NCI-H748 treated with DMSO at 0.1 percent for 48 hours (cell line): ENCODE data around the gene CDC42.

ENCODE experiments used
- DNase-seq: peaks from one replicate; lab custom pipeline; 2025; lab: John Stamatoyannopoulos, UW

CDC42 gene

DNA sequence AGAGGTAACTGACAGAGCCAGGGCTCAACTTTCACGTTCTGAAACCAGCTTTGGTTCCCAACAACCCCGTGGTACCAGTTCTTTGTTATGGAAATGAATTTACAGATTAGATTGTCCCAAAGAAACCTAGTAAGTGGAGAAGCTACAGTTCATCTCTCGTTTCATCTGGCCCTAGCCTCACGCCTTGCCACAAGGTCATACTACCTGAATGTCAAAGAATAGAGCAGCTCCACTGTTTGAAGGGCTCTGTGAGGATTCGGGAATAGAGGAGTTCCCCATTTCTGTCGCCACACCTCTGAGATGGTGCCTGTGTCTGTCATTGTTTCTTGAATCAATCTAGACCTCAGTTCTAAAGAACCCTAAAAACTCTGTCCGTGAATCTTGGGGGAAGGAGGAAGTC, 15.0 kb upstream of the CDC42 start:
- no peak for DNase-seq

DNA sequence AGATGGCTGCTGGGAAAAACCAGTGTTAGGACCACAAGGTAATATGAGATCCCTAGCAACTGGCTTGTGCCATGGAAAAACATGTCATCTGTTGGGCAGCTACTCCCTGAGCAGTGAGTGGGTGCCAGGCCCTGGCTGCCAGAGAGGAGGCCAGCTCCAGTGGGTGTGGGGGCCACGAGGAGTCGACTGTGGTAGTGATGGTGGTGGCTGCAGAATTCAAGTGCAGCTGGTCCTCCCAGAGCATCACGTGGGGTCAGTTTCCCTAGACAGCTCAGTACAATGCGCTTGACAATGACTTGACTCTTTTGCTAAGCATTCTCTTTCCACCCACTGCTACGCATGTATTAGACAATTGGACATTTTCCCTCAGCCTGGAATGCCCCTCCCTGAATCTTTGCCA, 14.5 kb upstream of the CDC42 start:
- DNase-seq = no peak

DNA sequence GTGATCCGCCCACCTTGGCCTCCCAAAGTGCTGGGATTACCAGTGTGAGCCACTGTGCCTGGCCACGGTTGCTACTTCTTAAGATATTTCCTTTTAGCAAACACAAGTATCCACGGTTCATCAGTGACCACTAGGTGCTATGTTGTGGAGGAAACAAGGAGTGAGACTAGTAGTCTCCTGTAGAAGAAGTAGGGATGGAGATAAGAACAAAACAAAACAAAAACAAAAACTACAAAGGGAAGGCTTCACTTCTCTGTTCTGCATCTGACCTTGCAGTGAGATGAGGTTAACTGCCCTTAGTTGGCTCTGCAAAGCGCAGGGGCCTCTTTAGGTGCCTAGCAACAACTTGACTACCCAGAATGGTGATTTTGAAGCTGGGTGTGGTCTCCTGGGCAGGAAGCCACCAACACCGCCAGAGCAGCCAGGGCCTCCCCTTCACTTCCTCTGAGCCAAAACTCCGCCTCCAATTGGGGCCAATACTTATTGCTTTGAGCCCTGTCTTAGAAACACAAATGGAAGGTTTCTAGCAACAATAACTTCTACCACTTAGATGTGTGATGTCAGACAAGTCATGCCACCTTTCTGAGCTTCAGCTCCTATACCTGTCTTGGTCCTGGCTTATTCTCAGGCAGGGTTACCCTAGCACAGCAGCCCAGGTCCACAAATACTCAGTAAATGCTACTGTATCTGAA, 12.8 kb upstream of the CDC42 start:
- peak; percentile 64 for DNase-seq

DNA sequence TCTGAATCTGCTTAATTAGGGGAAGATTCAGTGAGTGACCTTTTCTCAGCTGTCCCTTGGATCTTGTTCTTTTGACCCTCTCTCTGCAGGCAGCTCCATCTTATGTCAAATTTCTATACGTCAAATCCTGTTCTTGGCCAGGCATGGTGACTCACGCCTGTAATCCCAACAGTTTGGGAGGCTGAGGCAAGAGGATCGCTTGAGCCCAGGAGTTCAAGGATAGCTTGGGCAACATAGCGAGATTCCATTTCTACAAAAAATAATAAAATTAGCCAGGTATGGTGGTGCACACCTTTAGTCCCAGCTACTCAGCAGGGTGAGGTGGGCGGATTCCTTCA, 12.3 kb upstream of the CDC42 start:
- no peak for DNase-seq

DNA sequence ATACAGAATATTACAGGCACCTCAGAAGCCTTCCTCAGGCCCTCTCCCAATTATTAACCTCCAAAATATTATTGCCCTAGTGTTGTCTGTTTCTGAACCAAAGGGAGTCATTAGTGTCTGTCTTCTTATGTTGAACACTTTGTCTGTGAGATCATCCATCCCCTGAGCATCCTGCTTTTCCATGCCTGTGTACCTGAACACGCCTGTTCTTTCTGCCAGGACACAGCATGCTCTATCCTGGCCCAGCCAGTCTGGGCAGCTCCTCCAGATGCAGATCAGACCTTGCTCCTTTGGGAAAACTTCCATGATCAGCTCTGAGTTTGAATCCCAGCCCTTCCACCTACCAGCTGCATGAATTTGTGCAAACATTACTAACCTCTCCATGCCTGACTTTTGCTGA, 11.0 kb upstream of the CDC42 start:
- DNase-seq = no peak

DNA sequence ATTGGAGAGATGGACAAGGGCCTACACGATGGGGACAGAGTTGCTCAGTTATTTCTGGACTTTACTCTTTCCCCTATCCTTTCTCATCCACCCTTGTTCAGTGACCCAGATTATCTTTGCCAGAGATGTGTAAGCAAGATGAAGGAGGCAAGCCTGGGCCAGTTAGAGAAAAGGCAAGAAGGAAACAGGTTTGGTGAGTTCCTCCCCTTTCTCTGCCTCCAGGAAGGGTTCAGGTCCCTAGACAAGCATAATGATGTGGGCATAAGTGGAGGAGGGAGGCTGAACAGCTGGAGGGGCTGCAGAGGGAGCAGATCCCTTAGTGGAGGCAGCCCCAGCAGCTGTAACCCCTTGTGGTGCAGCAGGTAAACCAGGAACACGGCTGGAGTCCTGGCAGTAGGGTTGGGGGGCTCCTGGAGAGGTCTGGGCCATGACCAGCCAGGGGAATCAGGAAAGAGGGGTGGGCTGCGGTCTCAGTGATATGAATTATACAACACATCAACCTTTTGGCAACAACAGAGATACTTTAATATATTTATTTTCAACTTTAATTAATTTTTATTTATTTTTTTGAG, 9.2 kb upstream of the CDC42 start:
- DNase-seq = no peak

DNA sequence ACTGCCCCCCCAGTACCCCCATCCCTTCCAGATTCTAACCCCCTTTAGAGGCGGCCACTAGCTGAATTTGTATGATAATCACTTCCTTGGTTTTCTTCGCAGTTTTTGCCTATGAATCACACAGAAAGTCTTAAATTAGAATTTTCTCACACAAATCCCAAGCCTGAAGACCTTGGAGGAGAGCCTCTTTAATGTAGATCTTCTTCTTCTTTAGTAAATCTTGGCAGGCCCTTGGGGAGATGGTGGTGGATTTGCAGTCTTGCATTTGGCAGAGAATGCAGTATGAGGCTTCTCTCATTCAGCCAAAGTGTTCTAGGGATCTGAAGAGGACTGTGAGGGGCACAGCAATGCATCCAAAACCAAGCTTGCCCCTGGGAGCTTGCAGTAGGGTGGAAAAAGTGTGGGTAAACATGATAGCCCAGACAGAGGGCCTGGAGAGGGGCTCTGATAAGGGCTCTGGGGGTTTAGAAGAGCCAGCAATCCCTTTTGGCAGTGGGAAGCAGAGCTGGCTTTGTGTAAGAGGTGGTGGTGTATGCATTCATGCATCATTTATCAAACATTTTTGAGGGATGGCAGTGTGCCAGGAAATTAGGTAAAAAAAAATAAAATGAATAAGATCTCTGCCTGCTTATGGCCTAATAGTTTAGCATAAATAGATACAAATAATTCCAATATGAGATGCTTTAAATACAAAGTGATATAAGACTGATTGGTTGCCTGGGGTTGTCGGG, 7.7 kb upstream of the CDC42 start:
- no peak for DNase-seq

DNA sequence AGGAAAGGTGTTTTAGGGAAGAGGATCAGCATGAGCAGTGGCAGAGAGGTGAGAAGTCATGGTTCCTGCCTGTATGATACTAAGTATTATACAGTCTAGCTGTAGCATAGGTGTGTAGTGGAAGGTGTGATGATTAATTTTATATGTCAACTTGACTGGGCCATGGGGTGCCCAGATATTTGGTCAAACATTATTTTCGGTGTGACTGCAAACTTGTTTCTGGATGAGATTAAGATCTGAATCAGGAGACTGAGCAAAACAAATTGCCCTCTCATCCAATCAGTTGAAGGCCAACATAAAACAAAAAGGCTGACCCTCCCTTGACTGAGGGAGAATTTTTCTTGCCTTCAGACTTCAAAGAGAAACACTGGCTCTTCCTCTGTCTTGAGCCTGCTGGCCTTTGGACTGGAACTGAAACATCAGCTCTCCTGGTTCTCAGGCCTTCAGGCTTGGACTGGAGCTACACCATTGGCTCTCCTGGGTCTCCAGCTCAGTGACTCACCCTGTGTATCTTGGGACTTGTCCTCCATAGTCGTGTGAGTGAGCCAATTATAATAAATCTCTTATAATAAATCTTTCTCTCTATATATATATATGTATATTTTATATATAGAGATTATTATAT, 6.8 kb upstream of the CDC42 start:
- DNase-seq = no peak

DNA sequence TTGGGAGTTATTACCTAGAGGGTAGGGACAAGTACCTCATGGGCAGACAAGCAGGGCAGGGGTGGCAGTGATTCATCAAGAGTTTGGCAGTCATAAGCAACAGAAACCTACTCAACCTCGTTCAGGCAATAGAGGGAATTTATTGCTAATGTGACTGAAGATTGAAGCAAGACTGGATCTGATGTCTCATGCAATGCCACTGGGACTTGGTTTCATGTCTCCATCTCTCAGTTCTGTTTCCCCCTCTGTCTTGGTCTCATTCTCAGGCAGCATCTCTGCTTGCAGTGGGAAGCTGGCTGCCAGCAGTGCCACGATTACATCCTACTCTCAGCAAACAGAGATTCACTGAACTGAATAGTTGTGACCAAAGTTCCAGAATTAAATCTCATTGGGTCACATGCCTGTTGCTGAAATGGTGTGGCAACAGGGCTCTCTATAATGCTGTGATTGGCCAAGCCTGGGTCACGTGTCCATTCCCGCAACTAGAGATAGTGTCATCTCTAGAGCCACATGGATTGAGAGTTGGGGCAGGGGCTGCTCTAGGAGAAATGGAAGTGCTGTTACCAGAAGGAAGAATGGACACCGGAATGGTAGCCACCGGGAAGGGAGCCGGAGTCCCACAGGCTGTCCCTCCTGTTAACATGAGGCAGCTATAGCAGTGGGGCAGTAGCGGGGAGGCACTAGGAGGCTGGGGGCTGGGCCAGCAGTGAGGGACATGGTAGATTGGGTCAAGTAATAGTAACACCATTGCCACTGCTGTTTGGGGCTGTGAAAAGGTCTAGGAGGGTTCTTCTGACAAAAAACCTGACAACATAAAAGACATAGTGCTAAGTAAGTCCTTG, 3.9 kb upstream of the CDC42 start:
- DNase-seq = no peak

DNA sequence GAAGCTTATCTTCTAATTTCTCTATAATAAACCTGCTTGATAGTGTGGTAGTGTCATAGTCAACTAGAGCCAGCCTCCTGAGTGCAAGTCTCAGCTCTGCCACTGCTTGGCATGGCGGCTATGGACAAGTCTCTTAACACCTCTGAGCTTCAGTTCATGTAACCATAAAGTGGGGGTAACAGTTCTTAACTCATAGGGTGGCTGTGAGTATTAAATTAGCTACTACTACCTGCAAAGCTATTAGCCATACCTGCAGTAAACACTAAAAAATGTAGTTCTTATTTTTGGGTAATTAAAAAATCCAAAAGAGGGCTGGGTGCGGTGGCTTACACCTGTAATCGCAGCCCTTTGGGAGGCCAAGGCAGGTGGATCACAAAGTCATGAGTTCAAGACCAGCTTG, 2.2 kb upstream of the CDC42 start:
- no peak for DNase-seq

DNA sequence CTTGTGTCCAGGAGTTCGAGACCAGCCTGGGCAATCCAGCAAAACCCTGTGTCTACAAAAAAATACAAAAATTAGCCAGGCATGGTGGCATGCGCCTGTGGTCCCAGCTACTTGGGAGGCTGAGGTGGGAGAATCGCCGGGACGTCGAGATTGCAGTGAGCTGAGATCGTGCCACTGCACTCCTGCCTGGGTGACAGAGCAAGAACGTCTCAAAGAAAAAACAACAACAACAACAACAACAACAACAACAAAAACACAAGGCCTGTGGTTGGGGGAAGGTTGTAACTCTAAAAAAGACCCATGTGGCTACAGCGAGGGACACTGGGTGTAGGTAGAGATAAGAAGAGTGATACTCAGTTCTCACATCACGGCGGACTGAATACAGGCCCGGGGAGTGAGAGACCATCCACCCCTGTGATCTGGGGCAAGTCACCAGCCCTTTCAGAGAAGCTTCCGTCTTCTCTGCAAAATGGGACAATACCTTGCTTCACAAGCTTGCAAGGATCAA, 848 bp upstream of the CDC42 start:
- DNase-seq = no peak

DNA sequence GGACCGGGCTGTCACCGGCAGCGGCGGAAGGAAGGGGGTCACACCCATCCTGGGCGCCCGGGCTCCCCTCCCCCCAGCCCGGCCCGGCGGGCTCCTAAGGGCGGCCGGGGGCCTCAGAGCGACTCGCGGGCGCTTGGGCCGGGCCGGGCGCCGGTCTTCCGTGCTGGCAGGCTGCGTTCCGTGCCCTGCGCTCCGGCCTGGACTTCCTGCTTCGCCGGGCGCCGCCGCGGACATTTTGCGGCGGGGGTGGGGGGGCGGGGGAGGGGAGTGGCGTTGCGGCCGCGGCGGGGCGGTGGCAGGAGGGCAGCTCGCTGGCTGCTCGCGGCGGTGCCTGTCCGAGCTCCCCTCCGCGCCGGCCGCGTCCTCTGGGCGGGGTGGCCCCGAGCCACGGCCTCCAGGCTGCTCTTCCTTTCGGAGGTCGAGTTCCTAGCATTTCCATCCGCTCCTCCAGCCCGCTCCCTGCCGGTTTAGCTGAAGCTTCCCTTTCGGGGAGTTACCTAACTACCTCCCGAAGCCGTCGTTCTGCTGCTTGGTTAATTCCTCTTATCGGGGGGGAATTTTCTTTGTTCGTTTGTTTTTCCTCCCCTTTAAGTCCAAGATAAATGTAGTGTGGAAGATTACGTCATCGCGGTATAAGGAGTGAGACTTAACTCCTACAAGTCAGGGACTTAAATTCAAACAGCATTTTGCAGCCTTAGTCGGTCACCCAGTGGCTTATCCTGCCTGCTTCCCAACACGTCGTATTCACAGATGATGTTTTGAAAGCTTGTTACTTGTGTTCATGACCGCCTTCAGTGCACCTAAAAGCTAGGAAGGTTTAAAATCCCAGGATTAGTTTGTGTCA, 730 bp downstream of the CDC42 start:
- DNase-seq = peak; percentile 8

DNA sequence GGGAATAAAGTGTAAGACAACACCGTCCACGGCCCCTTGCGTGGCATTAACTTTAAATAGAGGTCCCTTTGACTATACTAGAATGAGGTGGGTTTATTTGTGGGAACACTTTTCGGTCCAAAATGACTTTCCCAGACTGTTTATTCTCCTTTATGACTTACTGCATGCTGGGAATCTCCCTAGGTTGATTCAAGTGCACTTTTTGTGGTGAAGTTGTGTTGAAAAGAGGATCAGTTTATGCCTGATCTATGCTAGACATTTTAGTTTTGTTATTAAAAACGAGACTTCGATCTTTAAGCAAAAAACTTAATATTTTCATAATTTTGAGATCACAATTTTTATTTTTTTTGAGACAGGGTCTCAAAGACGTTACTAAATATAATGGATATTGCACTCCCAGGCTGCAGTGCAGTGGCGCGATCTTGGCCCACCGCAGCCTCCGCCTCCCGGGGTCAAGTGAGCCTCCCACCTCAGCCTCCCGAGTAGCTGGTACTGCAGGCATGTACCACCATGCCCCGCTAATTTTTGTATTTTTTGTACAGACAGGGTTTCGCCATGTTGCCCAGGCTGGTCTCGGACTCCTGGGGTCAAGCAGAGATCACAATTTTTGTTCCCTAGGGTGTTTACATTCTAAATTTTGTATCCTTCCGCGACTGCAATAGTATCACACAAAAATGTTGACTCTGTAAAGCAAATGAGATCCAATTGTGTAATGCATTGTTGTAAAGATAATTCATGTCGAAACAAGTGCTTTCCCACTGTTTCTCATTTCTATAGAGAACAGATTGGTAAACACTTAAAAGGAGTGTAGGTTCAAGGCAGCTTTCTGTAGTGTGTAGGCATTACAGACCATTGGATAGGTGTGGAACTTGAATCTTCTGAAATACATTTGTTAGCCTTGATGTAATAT, 1.6 kb downstream of the CDC42 start:
- peak; percentile 1 for DNase-seq

DNA sequence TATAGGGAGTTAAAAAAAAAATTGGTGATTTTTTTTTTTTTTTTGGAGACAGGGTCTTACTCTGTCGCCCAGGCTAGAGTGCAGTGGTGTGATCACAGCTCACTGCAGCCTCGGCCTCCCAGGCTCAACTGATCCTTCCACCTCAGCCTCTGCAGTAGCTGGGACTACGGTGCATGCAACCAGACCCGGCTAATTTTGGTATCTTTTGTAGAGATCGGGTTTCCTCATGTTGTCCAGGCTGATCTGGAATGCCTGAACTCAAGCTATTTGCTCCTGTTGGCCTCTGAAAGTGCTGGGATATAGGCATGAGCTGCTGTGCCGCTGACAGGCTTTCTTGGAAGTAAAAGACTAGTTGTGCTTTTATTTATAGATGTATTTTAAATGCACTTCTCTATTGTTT, 3.0 kb downstream of the CDC42 start:
- DNase-seq = no peak

DNA sequence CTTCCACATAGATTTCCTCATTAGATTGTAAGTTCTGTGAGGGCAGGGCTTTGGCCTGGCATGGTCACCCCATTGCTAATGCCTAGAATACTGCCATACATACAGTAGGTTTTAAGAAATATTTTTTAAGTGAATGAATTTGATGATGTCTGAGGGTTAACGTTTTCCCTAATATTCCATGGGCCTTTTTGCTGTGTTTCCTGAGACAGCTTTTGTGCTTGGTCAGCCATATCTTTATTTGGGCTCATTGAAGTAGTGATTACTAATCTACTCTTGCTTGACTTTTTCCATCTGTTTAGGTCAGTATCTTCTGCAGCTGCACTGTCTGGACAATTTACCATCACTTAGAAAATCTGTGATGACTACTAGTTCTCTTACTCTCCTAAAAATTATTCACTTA, 3.5 kb downstream of the CDC42 start:
- no peak for DNase-seq

DNA sequence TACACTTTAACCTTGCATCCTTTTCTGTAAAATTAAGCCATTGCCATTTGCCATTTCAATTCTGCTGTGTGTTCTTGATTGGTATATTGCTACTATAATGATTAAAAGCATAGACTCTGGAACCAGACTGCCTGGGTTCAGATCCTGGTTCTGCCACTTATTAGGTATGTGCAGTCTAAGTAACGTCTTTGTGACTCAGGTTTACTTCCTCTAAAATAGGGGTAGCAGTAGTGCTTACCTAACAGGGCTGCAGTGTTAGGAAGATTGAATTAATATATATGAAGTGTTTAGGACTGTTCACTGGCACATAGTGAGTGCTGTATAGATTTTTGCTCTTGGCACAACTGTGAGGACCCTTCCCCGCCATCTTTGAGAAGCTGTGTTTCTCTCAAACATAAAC, 4.4 kb downstream of the CDC42 start:
- no peak for DNase-seq

DNA sequence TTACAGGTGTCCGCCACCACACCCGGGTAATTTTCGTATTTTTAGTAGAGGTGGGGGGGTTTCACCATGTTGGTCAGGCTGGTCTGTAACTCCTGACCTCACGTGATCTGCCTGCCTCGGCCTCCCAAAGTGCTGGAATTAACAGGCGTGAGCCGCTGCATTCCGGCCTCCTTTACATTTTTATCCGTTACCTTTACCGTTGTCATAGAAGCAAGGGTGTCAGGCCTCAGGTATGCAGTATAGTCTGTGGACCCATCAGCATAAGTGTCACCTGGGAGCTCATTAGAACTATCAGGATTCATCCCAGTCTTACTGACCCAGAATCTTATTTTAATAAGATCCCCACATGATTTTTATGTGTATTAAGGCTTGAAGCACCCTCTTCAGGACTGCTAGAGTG, 5.4 kb downstream of the CDC42 start:
- no peak for DNase-seq

DNA sequence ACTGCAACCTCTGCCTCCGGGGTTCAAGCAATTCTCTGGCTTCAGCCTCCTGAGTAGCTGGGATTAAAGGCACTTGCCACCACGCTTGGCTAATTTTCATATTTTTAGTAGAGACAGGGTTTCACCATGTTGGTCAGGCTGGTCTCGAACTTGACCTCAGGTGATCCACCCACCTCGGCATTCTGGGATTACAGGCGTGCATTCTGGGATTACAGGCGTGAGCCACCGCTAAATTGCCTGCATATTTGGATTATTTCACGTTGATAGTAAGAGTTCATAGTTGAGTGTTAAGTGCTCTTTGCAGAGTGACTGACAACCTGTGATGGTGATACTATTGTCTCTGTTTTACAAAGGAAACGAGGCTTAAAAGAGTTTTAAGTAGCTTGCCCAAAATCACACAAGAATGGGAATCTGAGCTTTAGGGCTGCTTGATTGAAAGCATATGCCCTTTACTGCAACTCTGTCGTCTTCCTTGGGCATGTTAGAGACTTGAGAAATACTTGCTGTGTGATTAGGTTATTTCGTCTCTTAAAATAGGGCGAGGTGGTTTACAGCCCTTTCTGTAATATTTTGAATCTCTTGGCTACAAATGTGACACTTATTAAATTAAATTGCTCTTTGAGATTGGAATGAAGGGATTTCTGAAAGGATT, 12.4 kb downstream of the CDC42 start:
- no peak for DNase-seq

DNA sequence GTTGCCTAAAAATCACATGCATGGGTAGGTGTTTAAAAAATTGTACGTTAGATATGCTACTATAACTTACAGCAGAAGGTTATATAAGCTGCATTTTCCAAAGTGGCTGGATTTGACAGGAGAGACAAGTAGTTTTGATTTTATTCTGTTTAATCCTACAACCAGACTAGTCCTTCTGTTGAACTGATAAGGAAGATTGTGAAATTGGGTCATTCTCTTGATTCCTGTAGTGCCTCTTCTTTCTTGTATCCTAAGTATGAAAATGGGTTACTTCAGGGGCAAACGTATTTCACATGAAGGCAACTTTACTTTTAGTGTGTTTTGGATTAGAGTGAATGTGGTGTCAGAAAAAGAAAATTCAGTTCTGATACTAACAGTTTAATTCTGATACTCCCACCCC, 19.0 kb downstream of the CDC42 start:
- DNase-seq = no peak

DNA sequence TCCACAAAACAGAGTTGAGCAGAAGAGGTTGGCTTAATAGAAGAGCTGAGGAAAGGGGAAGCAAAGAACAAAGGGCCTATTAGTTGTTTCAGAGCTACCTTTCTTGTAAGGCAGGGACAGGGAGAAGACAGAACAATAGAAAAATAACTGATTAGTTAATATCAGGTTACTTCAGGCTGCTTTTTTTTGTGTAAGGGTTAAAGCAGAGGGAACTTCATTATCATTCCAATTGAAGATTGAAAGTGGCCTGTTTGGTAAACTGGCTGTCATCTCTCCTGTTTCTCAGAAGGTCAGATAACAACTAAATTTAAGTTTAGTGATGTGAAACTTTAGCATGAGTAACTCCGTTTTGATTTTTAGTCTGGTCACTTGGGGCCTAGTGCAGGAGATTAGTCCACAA, 22.3 kb downstream of the CDC42 start:
- no peak for DNase-seq
